D341Med (cell line): ENCODE results near the gene TAF1D.
"Not testable (repeated sequence)": the region's sequence is repeated elsewhere in the genome, so short reads cannot be mapped to it uniquely, and the experiment has no call there.

Source experiments
- DNase-seq: peaks from one replicate; pipeline ENCODE4 v3.0.0; 2012; ENCODE audit warnings: low spot score

Gene TAF1D, protein sequence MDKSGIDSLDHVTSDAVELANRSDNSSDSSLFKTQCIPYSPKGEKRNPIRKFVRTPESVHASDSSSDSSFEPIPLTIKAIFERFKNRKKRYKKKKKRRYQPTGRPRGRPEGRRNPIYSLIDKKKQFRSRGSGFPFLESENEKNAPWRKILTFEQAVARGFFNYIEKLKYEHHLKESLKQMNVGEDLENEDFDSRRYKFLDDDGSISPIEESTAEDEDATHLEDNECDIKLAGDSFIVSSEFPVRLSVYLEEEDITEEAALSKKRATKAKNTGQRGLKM

DNA sequence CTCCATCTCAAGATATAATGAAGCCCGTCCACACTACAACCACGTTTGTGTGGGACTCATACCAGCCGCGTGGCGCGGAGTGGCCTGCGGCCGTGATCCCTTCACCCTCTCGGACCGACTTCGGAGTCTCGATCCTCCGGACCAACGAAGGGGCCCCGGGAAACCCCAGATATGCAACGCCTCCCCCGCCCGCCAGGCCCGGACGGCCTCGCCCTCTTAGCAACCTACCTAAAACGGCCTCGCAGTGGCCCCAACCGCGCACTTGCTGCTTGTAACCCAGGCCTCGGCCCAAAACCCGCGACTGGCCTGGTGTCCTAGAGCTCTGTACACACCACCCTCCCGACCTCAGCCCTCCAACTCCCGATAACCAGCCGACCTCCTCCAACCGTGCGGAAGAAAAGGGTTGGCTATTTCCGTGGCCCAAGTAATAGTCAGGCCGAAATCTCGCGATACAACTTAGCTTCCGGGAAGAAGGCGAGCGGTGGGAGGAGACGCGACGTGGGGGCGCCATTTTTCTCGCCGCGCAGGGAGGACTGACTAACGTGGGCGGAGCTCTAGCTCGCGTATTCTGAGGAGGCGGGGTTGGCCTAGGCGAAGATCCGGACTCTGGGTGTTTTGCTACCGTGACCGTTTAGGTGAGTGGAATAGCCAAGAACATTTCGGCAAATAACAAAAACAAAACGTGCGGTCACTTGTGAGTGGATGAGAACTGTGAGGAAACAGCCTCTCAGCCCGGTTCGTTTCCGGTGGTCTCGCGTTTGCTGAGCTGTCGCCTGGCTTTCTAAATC, at the start of gene TAF1D, which contains the start of gene C11orf54:
TAF1D (minus strand) TSS at position 402 of the 788 bp plus-strand sequence. CDS start 2,191 bp downstream, outside the sequence.
C11orf54 (plus strand) TSS at position 579 of the 788 bp plus-strand sequence. CDS start 5,722 bp downstream, outside the sequence.
- DNase-seq: peak; percentile 90

DNA sequence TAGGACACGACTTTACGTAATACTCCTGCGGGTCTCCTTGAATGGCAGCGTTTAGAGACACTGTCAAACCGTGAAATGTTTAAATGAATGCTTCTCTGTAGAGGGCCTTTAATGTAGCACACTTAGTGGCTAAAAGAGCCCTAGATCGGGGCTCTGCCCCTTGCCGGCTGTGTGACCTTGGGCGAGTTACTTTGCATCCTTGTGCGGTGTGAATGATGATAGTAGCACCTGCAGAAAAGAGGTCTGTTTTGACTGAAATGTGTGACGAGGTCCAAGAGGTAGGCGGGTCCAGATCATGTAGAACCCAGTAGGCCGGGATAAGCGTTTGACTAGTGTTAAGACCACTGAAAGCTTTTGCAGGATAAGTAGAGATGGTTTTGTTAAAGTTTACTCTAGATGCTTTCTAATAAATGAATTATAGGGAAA, 43.7 kb upstream of the TAF1D start:
- no peak for DNase-seq

DNA sequence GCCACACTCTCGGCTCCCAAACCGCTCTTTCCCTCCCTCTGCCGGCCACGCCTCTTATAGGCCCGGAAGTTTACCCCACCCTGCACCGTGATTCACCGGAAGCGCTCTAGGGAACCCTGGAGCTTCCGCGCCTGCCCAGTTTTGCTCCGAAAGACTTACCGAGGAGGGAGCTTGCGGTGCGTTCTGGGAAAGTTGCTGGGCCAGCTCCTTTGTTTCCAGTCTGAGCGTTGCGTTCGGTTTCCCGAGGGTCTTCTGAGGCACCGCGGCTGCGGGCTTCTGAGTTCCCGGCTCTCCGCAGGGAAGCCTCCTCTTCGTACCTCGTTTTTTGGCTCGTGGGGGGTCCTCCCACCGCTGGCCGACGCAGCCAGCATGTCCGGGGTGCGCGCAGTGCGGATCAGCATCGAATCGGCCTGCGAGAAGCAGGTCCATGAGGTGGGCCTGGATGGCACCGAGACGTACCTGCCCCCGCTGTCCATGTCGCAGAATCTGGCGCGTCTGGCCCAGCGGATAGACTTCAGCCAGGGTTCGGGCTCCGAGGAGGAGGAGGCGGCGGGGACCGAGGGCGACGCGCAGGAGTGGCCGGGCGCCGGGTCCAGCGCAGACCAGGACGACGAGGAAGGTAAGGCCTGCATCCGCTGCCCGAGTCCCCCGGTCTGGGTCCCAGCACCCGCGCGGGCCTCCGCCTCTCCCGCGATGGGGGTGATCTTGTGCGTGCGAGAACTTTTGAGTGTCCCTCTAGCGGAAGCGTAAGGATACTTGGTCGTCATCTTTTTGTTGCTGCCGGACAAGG, 43.0 kb upstream of the TAF1D start, which contains the start of gene MED17:
MED17 (plus strand) TSS at position 138 of the 790 bp plus-strand sequence; CDS start at position 370, 232 bp downstream.
- DNase-seq: peak; percentile 91

DNA sequence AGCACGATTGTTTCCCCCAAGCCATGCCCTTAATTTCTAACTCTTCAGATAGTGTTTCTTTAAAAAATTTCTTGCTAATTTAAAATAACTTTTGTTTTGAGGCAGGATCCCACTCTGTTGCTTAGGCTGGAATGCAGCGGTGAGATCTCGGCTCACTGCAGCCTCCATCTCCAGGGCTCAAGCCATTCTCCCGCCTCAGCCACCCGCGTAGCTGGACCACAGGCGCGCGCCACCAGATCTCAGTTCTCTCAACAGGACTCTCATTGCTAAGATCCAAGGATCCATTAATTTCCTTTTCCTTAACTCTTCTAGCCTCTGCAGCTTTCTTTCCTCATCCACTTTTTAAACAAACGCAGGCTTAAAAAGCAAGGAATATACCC, 42.5 kb upstream of the TAF1D start:
- DNase-seq: no peak

DNA sequence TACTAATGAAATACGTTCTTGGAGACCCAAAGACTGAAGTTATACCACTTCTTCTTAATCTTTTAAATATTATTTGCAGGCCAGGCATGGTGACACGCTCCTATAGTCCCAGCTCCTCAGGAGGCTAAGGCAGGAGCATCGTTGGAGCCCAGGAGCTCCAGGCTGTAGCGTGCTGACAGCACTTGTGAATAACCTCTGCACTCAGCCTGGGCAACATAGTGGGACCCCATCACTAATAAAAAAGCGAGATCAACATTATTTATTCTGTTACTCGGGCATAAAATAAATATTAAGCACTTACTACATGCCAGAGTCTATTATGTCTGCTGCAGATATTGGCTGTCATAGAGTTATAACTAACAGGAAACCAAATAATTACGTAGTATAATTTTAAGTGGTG, 42.1 kb upstream of the TAF1D start:
- DNase-seq: no peak

DNA sequence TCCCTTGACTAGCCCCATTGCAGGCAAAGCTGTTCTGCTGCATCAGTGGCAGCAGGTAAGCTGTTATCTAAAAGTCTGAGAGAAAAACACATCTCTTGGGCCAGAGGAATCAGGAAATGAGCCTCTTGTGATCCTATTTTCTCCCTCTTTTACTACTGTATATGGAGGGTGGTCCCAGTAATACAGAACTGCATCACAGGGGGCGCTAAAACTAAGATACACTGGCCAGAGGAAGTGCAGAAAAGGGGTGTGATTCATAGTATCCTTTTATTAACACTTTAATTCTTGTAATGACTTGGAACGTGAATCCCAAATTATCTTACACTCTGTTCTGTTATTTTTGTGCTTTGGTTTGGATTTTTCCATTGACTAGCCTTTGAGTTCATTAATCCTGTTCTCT, 34.0 kb upstream of the TAF1D start:
- DNase-seq: peak; percentile 17

DNA sequence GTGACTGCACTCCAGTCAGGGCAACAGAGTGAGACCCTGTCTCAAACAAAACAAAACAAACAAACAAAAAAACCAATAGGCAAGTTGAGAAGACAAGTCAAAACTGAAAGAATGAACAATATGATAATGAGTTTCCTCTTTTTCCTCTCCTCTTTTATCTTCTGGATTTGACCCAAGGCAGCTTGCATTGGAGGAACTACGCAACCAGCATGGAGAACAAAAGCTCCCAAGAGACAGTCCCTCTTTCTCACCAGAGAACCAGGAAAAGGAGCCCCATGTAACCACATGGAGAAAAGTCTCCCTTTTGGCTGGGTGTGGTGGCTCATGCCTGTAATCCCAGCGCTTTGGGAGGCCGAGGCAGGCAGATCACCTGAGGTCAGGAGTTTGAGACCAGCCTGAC, 33.3 kb upstream of the TAF1D start:
- not testable (repeated sequence) for DNase-seq

DNA sequence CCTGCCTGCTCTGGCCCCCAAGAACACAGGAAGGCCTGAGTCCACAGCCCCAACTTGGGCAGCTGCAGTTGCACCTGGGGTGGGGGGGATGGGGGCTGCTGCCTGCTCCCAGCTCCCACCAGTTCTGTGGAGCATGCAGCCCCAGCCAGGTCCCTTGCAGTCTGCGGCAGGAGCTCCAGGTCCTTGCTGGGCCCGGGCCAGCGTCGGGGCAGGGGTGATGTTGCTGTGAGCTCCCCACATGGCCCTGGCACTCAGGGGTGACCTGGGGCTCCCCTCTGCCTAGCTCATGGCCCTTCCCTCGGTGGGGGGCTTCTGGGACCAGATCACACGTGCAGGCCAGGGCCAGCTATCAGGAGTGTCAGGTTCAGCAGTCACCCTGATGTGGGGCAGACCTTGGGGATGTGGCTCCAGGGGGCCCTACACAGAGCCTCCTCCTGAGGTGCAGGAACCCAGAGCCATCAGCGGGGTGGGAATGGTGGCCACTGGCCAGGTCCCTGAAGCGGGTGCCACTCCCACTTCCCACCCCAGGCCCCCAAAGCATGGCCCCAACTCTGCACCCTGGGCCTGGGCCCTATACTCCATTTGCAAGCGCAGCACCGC, 32.4 kb upstream of the TAF1D start:
- DNase-seq: no peak

DNA sequence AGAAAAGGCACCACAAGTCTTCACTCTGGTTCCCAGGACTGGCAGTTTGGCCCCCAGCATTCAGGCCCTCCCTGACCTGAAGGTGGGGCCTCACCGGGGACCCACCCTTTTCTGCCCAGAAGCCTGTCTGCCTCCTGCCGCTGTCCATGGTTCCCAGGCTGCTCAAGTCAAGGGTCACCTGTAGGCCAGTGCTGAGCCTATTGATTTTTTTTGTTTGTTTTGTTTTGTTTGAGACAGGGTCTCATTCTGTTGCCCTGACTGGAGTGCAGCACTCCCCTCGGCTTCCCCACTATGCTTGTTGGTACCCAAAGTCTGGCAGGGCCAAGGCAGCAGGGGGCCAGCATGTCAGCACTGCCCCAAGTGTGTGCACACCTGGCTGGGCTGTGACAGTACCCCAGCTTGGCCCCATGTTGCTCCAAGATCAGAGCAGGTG, 31.8 kb upstream of the TAF1D start:
- DNase-seq: no peak

DNA sequence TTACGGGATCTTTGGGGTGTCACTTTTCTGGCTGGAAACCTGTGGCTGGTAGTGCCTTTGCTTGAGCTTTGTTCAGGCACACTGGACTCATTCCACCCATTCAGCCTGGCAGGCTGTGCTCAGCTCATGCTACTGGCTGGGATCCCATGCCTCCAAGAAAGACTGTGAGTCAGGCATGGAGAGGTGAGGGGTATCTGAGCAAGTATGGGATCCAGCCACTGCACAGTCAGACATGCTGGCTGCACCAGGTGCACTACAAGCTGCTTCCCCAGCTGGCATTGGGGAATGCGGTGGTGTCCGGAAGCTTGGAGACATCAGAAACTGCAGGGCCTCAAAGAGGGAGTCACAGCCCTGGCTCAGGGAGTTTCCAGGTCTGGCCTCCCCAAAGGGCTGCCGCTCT, 30.8 kb upstream of the TAF1D start:
- no peak for DNase-seq

DNA sequence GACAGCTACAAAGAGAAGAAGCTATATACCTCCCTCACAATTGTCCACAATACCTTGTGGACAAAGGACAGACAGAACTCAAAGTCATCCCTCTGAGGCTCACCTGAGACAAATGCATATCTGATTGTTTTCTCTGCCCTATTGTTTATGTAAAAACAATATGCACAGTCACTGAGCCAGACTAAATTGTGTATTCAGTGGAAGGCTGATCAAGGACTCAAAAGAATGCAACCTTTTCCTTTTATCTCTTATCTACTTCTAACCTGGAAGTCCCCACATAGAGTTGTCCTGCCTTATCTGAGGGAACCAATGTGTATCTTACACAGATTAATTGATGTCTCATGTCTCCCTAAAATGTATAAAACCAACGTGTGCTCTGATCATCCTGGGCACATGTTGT, 28.9 kb upstream of the TAF1D start:
- no peak for DNase-seq

DNA sequence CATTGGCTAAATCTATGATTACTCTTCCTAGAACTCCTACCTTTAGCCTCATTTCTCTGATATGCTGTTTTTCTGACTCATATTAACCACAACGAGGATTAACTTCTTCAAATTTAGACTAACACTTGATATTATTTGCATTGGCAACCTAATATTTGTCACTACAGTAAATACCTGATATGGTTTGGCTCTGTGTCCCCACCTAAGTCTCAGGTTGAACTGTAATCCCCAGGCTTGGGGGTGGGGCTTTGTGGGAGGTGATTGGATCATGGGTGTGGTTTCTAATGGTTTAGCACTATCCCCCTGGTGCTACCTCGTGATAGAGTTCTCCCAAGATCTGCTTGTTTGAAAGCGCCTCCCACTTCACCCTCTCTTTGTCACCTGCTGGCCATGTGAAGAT, 25.7 kb upstream of the TAF1D start:
- no peak for DNase-seq

DNA sequence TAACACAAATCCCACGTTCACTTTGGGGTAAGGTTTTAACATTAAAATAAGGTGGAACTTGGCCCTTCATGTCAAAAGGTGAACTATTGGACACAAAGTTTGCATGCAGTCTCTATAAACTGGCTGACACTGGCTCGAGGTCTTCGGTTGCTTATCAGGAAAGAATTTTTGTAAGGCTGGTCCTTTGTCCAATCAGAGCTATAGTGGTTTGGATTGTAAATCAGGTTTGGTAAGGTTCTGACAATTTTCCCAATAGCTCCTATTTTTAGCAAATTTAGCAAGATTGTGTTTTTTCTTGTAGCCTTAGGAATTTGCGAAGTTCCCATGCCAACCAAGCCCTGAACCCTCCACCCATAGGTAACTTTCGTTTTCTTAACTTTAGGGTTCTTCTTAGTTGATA, 25.2 kb upstream of the TAF1D start:
- no peak for DNase-seq

DNA sequence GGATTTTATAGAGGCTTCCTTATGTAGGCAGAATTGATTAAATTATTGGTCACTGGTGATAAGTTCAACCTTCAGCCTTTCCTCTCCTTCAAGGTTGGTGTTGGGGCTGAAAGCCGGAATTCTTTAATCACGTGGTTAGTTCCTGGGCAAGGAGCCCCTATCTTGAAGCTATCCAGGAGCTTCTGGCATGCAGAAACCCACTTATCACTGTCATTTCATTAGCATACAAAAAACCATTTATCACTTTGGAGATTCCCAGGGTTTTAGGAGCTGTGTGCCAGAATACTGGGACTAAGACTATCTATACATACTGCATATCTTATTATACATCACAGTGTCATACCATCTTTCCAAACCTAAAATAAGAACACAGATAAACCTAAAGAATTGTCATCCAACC, 24.3 kb upstream of the TAF1D start:
- no peak for DNase-seq

DNA sequence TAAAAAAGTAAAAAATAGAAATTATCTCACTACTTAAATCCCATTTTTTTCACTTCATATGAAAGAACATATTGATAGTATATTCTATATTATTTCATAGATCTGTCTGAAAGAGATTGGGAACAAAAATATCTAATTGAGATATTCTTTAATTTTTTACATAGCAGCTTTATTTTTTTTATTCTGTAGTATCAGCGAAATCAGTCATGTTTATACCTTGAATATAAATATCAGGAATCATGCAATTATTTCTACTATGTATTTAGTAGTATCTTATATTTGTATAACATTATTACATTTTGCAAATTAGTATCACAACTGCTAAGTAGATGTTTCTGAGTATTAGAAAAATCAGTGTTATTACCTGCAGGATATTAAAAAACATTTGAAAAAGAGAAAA, 20.6 kb upstream of the TAF1D start:
- no peak for DNase-seq

DNA sequence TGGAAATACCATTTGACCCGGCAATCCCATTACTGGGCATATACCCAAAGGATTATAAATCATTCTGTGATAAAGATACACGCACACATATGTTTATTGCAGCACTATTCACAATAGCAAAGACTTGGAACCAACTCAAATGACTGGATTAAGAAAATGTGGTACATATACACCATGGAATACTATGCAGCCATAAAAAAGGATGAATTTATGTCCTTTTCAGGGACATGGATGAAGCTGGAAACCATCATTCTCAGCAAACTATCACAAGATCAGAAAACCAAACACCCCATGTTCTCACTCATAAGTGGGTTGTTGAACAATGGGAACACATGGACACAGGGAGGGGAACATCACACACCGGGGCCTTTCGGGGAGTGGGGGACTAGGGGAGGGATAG, 17.8 kb upstream of the TAF1D start:
- DNase-seq: not testable (repeated sequence)

DNA sequence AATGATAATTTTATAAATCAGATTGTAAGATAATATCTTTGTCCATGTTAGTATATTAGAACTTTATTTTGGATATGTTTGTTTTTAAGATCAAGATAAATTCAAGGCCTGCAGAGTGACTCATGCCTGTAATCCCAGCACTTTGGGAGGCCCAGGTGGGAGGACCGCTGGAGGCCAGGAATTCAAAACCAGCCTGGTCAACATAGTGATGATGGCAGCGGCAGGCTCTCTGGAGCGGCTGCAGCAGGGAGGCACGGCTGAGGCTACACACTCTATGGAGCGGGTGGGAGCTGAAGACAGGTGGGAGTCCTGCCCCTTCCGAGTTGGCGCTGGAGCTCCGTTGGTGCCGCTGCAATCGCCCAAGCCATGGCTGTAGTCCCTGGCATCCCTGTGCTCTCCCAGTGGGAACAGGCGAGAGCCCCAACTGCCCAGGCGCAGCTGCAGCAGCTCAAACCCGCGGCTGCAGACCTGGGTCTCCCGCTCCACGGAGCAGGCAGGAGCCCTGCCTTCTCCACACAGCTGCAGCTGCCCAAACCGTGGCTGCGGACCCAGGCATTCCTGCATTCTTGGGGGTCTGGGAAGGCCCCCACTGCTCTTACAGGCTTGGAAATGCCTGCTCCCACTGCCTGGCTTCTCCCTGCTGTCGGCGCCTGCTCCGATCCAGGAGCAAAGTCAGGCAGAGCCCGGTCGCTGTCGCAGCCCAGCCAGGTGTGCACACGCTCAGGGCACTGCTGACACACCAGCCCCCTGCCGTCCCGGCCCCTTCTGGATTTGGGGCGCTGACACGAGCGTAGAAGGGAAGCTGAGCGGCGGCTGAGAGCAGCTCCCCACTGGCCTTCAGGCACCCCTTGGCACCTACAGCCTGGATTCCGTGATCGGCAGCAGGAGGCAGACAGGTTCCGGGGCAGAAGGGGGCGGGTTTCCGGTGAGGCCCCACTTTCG, 16.9 kb upstream of the TAF1D start:
- DNase-seq: no peak

DNA sequence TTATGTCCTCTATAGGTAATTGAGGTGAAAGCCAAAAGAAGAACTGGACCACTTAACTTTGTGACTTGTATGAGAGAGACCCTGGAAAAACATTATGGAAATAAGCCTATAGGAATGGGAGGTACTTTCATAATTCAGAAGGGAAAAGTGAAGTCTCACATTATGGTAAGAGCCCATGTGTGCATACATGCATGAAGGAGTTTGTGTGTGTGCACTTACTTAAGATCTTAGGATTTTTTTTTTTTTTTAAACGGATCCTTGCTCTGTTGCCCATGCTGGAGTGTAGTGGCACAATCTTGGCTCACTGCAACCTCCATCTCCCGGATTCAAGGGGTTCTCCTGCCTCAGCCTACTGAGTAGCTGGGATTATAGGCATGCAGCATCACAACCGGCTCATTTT, 16.0 kb upstream of the TAF1D start:
- DNase-seq: no peak

DNA sequence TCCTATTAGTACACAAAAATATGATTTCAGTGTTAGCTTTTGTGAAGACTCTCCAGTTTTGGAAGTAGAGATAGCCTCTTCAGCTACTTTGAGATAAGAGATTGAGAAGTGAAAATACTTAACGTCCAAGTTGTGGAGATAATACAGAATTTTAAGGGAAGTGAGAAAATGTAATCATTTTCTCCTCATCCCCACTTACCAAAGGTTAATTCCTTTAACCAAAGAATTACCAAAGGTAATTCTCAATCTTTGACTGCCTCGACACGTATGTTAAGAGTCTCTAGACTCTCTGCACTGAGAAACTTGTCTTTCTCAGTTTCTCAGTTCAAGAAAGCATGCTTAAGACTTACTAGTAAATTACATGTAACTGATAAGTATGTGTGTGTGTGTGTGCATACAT, 15.5 kb upstream of the TAF1D start:
- DNase-seq: no peak

DNA sequence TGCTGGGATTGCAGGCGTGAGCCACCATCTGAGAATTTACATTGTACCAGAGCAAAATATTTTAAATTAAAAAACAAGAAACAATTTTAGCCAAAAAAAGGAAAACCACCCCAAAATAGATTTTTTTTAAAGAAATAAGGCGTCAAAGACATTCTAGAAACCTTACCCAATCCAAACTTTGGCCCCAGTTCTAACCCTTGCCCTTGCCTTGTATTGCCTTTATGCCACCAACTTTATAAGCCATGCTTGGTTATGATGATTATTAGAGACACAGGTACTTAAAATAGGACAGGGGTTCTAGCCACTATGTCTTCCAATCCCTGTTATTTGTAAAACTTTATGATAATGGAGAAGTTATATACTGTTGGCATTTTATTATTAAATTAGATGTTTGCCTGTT, 11.9 kb upstream of the TAF1D start:
- DNase-seq: no peak

DNA sequence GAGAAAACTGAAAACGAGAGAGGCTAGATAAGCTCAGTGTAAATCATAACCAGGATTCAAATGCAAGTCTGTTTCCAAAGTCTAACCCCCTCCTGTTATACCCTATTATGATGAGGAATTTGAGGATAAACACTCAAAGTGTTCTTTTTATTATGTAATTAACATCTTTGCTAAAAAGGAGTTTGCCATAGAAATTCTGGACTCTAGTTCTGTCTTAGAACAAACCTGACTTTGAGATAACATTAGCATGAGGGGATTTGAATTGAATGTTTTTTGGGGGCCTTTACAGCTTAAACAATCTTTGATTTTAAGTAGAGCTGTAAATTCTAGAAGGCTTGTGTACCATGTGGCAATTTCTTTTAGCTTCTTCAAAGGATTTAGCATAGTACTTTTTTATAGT, 9.7 kb upstream of the TAF1D start:
- no peak for DNase-seq
